Pericardium fibroblast (primary cell): ENCODE measurements around the gene SLC43A1. TPM values are rescaled to one million over a fixed set of nuclear protein-coding genes. Genes with fewer than 3 reads are reported as not detected.

Experiments
- total RNA-seq: library from RNA; depleted of rRNA; stranded (reverse); fragments of >200 nt; gene quantifications from 2 replicates; pipeline ENCODE4 v1.2.3, GENCODE V29; 2015

The SLC43A1 gene
- total RNA-seq: 16.6 and 29.5 TPM in 2 replicates

GRCh38 chr11:57515332-57516060, at the start of gene SLC43A1:
Gene SLC43A1 (minus strand): TSS chr11:57515702. CDS start chr11:57514111, 1,591 bp downstream.

GRCh38 chr11:57536947-57537619, 21.6 kb upstream of the SLC43A1 start, which contains the start of gene SMTNL1:
Gene SMTNL1 (plus strand): TSS chr11:57537595. CDS start chr11:57542643, 5,048 bp downstream.

GRCh38 chr11:57530596-57531507, 15.3 kb upstream of the SLC43A1 start, which contains the start of gene TIMM10:
Gene TIMM10 (minus strand): TSS chr11:57530754. CDS start chr11:57530189, 565 bp downstream.

GRCh38 chr11:57460022-57460757, 55.3 kb downstream of the SLC43A1 start, which contains the start of gene RTN4RL2:
Gene RTN4RL2 (plus strand): TSS chr11:57460528. CDS start chr11:57460866, 338 bp downstream.

Other genes with a start within 250 kb of the SLC43A1 start
- 125 and 127 TPM in 2 replicates for gene TNKS1BP1, start 190.8 kb downstream of the SLC43A1 start, total RNA-seq
- 65.8 and 67.8 TPM in 2 replicates for gene SSRP1, start 179.8 kb downstream of the SLC43A1 start, total RNA-seq
- 0.43 TPM in 1 of 2 replicates, not detected in the other for gene P2RX3, start 177.3 kb downstream of the SLC43A1 start, total RNA-seq
- gene PRG3, start 134.6 kb downstream of the SLC43A1 start, total RNA-seq: not detected in 2 replicates
- gene PRG2, start 125.1 kb downstream of the SLC43A1 start, total RNA-seq: not detected in 2 replicates
- 27.8 and 32.3 TPM in 2 replicates for gene SLC43A3, start 88.6 kb downstream of the SLC43A1 start, total RNA-seq
- gene RTN4RL2, start 55.2 kb downstream of the SLC43A1 start, total RNA-seq: 2.1 and 10.6 TPM in 2 replicates
- 11.1 and 23.8 TPM in 2 replicates for gene TIMM10, start 15.1 kb upstream of the SLC43A1 start, total RNA-seq
- not detected in 2 replicates for gene SMTNL1, start 21.9 kb upstream of the SLC43A1 start, total RNA-seq
- gene UBE2L6, start 52.0 kb upstream of the SLC43A1 start, total RNA-seq: 67.3 and 149 TPM in 2 replicates
- 440 and 806 TPM in 2 replicates for gene SERPING1, start 82.0 kb upstream of the SLC43A1 start, total RNA-seq
- gene YPEL4, start 134.2 kb upstream of the SLC43A1 start, total RNA-seq: 1.0 and 1.1 TPM in 2 replicates
- gene CLP1, start 142.1 kb upstream of the SLC43A1 start, total RNA-seq: 4.1 and 11.6 TPM in 2 replicates
- gene ZDHHC5, start 152.4 kb upstream of the SLC43A1 start, total RNA-seq: 33.6 and 41.5 TPM in 2 replicates
- gene MED19, start 196.5 kb upstream of the SLC43A1 start, total RNA-seq: 18.6 and 26.7 TPM in 2 replicates
- 52.9 and 56.2 TPM in 2 replicates for gene TMX2, start 196.9 kb upstream of the SLC43A1 start, total RNA-seq
- 194 and 199 TPM in 2 replicates for gene SELENOH, start 225.8 kb upstream of the SLC43A1 start, total RNA-seq
- gene BTBD18, start 236.1 kb upstream of the SLC43A1 start, total RNA-seq: not detected in 2 replicates
- 44.4 and 72.5 TPM in 2 replicates for gene CTNND1, start 246.1 kb upstream of the SLC43A1 start, total RNA-seq